Fibroblast of skin of right quadriceps (primary cell): ENCODE data around the gene PITRM1.

ENCODE experiments used
- DNase-seq: peaks from one replicate; pipeline ENCODE4 v3.0.0-alpha.2; 2013

PITRM1 gene

GRCh38 chr10:3163879-3164278, 8.7 kb downstream of the PITRM1 start:
- no peak for DNase-seq

- no peak for DNase-seq
Measured at GRCh38 chr10:3162533-3162932, 10.0 kb downstream of the PITRM1 start.

DNA sequence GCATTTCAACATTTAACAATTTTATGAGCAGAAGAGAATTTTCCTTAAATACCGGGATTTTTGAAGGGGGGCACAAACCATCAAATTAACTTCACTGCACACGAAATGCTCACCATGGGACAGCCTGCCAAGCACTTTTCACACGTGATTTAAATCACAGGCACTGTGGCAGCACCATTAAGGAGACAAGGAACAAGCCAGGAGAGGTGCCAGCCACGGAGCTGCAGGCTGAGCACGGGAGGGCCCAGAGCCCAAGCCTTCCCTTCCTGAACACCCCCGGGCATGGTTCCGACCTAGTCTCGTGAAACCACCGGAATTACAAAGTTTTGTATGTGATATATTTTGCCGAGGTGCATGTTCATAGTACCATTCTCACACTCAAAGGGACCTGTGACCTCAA, 13.4 kb downstream of the PITRM1 start:
- no peak for DNase-seq

- no peak for DNase-seq
Measured at GRCh38 chr10:3154666-3155065, 17.9 kb downstream of the PITRM1 start.

DNA sequence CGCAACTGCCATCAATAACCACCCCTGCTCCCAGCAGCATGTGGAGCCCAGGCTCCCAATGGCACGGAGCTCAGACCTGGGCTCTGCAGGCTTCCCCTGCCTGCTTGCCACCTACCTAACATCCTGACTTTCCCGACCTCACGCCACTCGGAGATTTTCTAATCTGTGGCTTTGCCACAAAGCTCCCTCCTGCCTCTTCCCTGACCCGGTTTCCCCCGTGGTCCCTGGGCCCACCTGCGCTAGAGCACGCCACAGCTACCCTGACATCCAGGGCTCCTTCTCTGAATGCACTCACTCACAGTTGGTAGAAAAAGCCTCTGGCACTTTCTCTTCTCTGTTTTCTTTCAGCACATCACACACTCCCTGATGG, 20.0 kb downstream of the PITRM1 start:
- DNase-seq, result no peak

GRCh38 chr10:3151889-3152565, 20.6 kb downstream of the PITRM1 start:
- no peak for DNase-seq

DNA sequence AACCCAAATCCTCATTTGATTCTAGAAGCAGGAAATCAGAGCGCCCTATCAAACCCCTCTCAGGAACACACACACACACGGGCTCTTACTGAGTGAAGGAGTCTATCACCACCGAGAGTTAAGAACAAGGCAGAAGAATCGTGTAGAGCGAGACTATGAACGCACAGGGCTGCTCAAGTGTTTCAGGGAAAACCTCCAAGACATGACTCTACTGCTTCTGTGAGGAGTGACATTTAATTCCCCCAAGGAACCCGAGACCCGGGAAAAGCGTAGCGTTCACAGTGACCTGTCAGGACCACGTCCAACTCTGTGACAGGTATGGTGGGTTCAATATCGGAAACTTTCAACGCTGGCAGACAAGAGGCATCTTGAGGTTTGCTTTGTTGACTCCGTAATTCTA, 21.6 kb downstream of the PITRM1 start:
- DNase-seq, result no peak

GRCh38 chr10:3150366-3150765, 22.2 kb downstream of the PITRM1 start:
- DNase-seq, result no peak

- DNase-seq, result no peak
Measured at GRCh38 chr10:3149918-3150317, 22.7 kb downstream of the PITRM1 start.

DNA sequence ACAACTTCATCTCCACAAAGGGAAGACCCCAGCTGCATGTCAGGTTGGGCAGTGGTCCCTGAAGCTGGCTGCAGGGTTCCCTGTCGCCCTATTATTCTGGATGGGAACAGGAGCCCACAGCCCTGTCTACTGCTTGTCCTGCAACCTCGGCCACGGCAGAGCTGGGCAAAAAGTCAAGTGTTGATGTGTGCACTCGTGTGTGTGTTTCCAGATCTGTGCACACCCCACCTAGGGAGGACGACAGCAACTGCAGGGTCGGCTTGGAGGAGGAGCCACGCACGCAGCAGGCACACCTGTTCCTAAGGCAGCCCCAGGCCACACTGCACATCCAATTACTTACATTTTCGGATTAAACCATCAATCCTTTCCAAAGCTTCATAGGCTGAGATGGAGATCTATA, 23.6 kb downstream of the PITRM1 start:
- DNase-seq, result no peak

DNA sequence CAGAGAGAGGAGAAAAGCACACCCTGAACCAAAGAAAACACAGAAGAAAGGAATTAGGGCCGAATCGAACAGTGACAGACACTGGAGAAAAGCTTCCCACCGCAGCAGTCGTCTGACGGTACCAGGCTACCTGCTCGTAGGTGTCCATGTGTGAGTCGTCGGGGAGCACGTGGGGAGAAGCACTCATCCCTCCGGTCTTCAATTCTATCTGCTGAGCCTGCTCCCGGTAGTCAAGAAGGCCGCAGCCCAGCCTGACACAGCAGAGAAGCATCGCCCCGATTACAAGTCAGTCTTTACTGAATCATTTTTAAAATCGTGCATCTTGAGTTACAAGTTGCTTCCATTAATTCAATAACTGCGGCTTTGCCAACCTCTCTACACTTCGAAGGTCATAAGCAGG, 24.5 kb downstream of the PITRM1 start:
- DNase-seq, result no peak

DNA sequence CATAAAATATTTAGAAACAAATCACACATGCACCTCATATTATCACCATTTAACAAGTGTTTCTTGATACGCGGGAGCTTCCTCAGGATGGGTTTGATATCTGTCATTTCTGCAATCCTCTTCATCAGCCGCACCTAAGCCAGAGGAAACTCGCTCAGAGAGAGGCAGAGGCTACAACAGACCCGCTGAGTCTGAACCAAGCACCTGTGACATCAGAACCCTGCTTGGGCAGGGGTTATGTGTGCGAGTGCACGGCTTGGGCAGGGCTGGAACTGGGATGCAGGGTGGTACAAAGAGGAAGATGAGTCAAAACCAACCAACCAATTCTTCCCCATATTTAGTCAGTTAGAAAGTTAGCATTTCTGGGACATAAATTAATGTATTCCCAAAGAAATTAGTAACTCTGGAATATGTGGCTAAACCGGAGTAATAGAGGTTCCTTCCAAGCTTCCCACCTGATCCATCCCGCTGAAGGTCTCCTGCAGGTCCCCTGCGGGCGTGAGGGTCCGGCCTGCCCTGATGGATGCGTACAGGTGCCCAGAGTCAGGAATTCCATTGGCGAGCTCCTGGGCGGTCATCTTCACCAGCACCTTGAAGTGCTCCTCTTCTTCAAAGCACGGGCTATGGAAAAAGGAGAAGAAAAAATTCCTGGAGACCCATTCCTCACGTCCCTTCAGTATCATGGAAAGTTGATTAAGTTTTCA, 25.3 kb downstream of the PITRM1 start:
- DNase-seq, result no peak

DNA sequence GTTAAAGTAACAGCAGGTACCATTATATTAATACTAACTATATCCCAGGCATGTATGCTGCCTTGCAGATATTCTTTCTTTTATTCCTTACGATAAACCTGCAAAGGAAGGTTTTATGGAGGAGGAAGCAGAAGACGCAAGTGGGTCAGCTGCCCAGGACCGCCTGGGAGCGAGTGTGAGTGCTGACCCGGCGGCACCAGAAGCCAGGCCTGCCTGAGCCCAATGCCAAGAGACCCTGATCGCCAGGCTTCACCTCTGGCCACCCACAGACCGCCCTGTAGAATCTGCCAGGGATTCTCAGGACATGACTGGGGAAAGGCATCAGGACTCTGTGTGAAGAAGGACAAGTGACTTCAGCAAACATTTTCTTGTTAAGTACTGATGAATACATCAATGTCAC, 26.3 kb downstream of the PITRM1 start:
- no peak for DNase-seq

DNA sequence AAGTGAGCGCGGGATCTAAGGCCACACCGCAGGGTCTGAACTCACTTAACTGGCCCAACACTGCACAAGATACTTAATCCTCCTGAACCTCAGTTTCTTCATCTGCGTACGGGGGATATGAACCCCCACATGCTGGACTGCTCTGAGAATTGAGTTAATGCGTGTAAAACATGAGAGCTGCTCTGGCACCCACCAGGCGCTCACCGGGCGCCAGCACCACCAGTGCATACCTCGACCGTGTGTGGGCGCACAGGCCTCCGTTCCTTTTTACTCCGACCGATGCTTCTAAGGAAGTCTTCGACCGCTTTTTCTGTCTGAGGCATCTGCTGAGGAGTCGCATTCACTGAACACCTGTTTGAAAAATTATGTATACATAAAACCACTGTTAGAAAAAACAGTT, 27.2 kb downstream of the PITRM1 start:
- no peak for DNase-seq

DNA sequence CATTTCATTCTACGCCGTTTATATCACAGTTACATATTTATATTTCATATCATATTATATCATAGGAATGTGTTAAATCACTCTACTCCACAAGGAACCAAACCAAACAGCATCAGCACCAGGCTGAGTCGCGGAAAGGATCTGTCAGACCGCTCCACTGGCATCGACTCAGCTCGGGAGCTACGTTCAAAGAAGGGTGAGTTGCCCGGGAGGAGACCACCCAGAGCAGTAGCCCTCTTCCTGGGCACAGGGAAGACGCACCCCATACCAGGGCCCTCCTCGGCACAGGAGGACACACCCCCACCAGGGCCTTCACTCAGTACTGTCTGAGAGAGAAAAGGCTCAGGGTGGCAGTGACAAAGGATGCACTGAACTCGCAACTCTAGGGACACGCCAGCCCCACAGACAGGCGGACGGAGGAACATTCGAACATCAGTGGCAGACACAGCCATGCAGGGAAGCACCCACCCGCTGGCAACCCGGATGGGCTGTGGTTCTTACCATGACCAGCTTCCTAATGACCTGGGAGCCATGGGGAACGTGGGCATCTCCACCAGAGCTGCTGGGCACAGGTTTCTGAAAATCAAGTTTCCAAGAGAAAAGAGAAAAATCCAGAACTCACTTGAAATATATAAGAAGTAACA, 28.7 kb downstream of the PITRM1 start:
- DNase-seq, result no peak

- DNase-seq, result no peak
Measured at GRCh38 chr10:3143366-3143765, 29.2 kb downstream of the PITRM1 start.

GRCh38 chr10:3142146-3142875, 30.3 kb downstream of the PITRM1 start:
- DNase-seq, result no peak

- DNase-seq, result no peak
Measured at GRCh38 chr10:3141351-3142005, 31.1 kb downstream of the PITRM1 start.

DNA sequence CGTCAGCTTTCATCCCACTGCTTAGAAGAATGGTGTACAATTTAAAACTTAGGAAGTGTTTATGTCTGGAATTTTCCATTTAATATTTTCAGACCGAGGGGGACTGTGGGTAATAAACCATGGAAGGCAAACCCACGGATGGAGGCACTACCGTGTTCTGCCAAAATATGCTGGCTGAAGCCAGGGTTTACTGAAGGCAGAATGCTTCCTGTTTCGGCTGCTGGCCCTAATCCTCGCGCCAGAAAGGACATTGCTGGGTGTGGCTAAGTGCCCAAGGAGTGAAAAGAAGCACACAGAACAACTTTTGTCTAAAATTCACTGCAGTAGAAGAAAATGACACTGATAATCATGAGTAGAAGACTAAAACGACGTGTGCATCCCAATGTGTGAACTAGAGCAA, 32.3 kb downstream of the PITRM1 start:
- DNase-seq, result no peak

- no peak for DNase-seq
Measured at GRCh38 chr10:3139216-3139910, 33.2 kb downstream of the PITRM1 start.

DNA sequence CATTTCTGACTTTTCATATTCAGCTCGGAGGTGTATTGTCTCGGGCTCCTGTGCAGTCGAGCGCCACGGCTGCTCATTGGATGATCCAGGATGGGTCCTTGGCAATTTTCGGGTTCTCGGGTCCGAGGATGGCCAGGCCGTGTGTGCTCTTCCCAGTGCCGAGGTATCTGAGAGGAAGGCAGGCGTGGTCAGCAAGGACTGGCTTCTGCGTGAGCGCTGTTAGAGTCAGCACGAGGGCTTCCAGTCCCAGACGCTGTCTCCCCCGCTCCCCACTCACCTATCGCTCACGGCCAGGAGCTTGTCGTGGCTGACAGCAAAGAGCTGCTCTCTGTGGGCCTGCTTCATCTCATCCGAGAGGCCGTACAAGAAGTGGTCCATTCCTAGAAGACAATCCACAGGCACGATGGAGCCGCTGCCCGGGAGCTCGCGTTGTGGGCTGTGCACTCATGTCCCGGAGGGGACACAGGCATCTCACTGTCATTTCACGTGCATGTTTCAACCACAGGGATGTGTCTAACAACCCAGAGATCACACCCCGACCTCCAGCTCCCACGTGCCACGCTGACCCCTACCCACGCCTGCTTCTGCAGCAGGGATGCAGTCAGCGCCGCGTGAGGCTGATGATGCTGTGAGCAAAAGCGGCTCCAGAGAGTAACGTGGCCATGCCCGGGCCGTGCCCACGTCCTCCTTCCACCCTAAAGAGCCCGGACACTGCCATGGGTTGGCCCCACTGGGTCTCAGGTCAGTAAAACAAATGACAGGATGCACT, 34.4 kb downstream of the PITRM1 start:
- DNase-seq, result no peak
